Neural cell (in vitro differentiated cells): Measurements from ENCODE around the gene MED29. TPM values are rescaled to one million over a fixed set of nuclear protein-coding genes. Genes with fewer than 3 reads are reported as not detected.
"Not testable (repeated sequence)": the region's sequence is repeated elsewhere in the genome, so short reads cannot be mapped to it uniquely, and the experiment has no call there.

Experiments
- H2AFZ ChIP-seq: fragments of 200-600, 300-800 bp; sonication (generic), shearing (Covaris generic); 2 replicates; pipeline ENCODE4 v1.6.0; 2014; ENCODE audit warnings: low read depth, mild to moderate bottlenecking, antibody characterized with exemption, low read length, moderate library complexity
- H3F3A ChIP-seq: fragments of 200-600 bp; shearing (Covaris generic); 2 replicates; pipeline ENCODE4 v1.6.1; 2016; ENCODE audit warnings: mild to moderate bottlenecking, moderate library complexity, mixed read lengths, antibody characterized with exemption, low read length; ENCODE audit not compliant: insufficient read depth, poor library complexity, severe bottlenecking
- H3K27ac ChIP-seq: fragments of 200-600, 300-800 bp; sonication (generic), shearing (Covaris generic); 2 replicates; pipeline ENCODE4 v1.5.1; 2014; ENCODE audit warnings: mild to moderate bottlenecking, low read length, moderate library complexity
- H3K27me3 ChIP-seq: fragments of 300-800, 200-600 bp; sonication (generic), shearing (Covaris generic); 2 replicates; pipeline ENCODE4 v1.6.0; 2014; ENCODE audit warnings: mild to moderate bottlenecking, low read depth, low read length, moderate library complexity; ENCODE audit not compliant: insufficient read depth
- H3K36me3 ChIP-seq: fragments of 300-800, 200-600 bp; sonication (generic), shearing (Covaris generic); 2 replicates; pipeline ENCODE4 v1.5.1; 2014; ENCODE audit warnings: mild to moderate bottlenecking, antibody characterized with exemption, low read length, moderate library complexity; ENCODE audit not compliant: insufficient read depth
- H3K4me2 ChIP-seq: fragments of 300-800, 200-600 bp; sonication (generic), shearing (Covaris generic); 2 replicates; pipeline ENCODE4 v1.6.0; 2014; ENCODE audit warnings: mild to moderate bottlenecking, low read length
- H3K4me3 ChIP-seq: fragments of 300-800, 200-600 bp; sonication (generic), shearing (Covaris generic); 2 replicates; pipeline ENCODE4 v1.5.1; 2014; ENCODE audit warnings: mild to moderate bottlenecking, low read length, moderate library complexity
- H3K79me2 ChIP-seq: fragments of 200-600 bp; shearing (Covaris generic); replicated peaks from 2 replicates; pipeline ENCODE4 v1.6.0; 2014; ENCODE audit warnings: mild to moderate bottlenecking, low read length, moderate library complexity; ENCODE audit not compliant: insufficient read depth
- H3K9ac ChIP-seq: fragments of 300-800, 200-600 bp; sonication (generic), shearing (Covaris generic); 2 replicates; pipeline ENCODE4 v1.6.1; 2016; ENCODE audit warnings: mild to moderate bottlenecking, low read length, mixed read lengths
- H3K9me2 ChIP-seq: fragments of 200-600 bp; shearing (Covaris generic); 2 replicates; pipeline ENCODE4 v1.6.1; 2016; ENCODE audit warnings: mild to moderate bottlenecking, low read length, mixed read lengths; ENCODE audit not compliant: insufficient read depth
- H3K9me3 ChIP-seq: fragments of 200-600, 300-800 bp; sonication (generic), shearing (Covaris generic); 2 replicates; pipeline ENCODE4 v1.6.1; 2016; ENCODE audit warnings: mild to moderate bottlenecking, mixed run types, low read length, moderate library complexity, mixed read lengths
- H4K20me1 ChIP-seq: fragments of 200-600 bp; shearing (Covaris generic); 2 replicates; pipeline ENCODE4 v1.6.1; 2016; ENCODE audit warnings: mild to moderate bottlenecking, mixed run types; ENCODE audit not compliant: insufficient read depth
- CTCF ChIP-seq: fragments of 450-650 bp; IDR thresholded peaks from 2 replicates; pipeline ENCODE4 v1.5.1; 2014; ENCODE audit warnings: antibody characterized with exemption, mild to moderate bottlenecking, moderate library complexity; ENCODE audit not compliant: poor library complexity, severe bottlenecking
- EP300 ChIP-seq: fragments of 450-650 bp; conservative IDR thresholded peaks from 2 replicates; pipeline ENCODE4 v1.6.1; 2014; ENCODE audit warnings: antibody characterized with exemption, mild to moderate bottlenecking, moderate library complexity; ENCODE audit not compliant: poor library complexity, severe bottlenecking
- EZH2 ChIP-seq: fragments of 200-600, 300-800 bp; shearing (Covaris generic), sonication (generic); IDR thresholded peaks from 2 replicates; pipeline ENCODE4 v1.6.1; 2014; ENCODE audit warnings: antibody characterized with exemption, low read length, borderline replicate concordance, mild to moderate bottlenecking; ENCODE audit not compliant: insufficient read depth, poor library complexity, severe bottlenecking
- MXI1 ChIP-seq: fragments of 450-650 bp; conservative IDR thresholded peaks from 2 replicates; pipeline ENCODE4 v1.6.1; 2014; ENCODE audit warnings: antibody characterized with exemption, mild to moderate bottlenecking; ENCODE audit not compliant: poor library complexity, severe bottlenecking
- POLR2AphosphoS5 ChIP-seq: IDR thresholded peaks from 2 replicates; pipeline ENCODE4 v1.6.1; 2012
- REST ChIP-seq: IDR thresholded peaks from 2 replicates; pipeline ENCODE4 v1.6.1; 2012; ENCODE audit warnings: borderline replicate concordance
- SMC3 ChIP-seq: fragments of 450-650 bp; conservative IDR thresholded peaks from 2 replicates; pipeline ENCODE4 v1.6.1; 2014; ENCODE audit warnings: antibody characterized with exemption, mild to moderate bottlenecking, moderate library complexity; ENCODE audit not compliant: poor library complexity
- TAF1 ChIP-seq: IDR thresholded peaks from 2 replicates; pipeline ENCODE4 v1.6.1; 2012; ENCODE audit warnings: low read depth
- polyA plus RNA-seq: library from polyadenylated mRNA; depleted of rRNA; stranded (reverse); fragments of >200 nt; gene quantifications from 2 replicates; pipeline ENCODE4 v1.2.3, GENCODE V29; 2014

Gene MED29
- polyA plus RNA-seq, 1 donor from 2014 or later = 39.5 TPM

- Histone ChIP-seq H3K9ac (no peak overlapping the region), H3K79me2 (no peaks in the 10 kb centered on the region), H2AFZ (no peak overlapping the region), H3K27me3 (no peaks in the 10 kb centered on the region), H3K9me2 (no peaks in the 10 kb centered on the region), H3K27ac (no peak overlapping the region), H4K20me1 (no peaks in the 10 kb centered on the region), H3K9me3 (no peaks in the 10 kb centered on the region), H3F3A (no peaks in the 10 kb centered on the region), H3K4me2 (no peak overlapping the region), H3K4me3 (no peak overlapping the region), H3K36me3 (no peaks in the 10 kb centered on the region)
- TF ChIP-seq POLR2AphosphoS5 (no peak), TAF1 (no peak), REST (no peak)
Measured at GRCh38 chr19:39377373-39378362, 13.5 kb upstream of the MED29 start.

- not testable (repeated sequence) for H3K4me3 ChIP-seq, H4K20me1 ChIP-seq, H3K4me2 ChIP-seq, H2AFZ ChIP-seq, H3K36me3 ChIP-seq, H3K9me3 ChIP-seq, H3K27ac ChIP-seq, H3K79me2 ChIP-seq, H3K9me2 ChIP-seq, H3K9ac ChIP-seq, H3K27me3 ChIP-seq, H3F3A ChIP-seq
Measured at GRCh38 chr19:39379366-39379765, 11.8 kb upstream of the MED29 start.

- no peaks in the 10 kb centered on the region for H3K9me2 ChIP-seq
- no peaks in the 10 kb centered on the region for H4K20me1 ChIP-seq
- no peaks in the 10 kb centered on the region for H3K9me3 ChIP-seq
- no peak overlapping the region for H3K9ac ChIP-seq
- H3K36me3 ChIP-seq = no peaks in the 10 kb centered on the region
- H3K4me3 ChIP-seq = no peak overlapping the region
- H2AFZ ChIP-seq = no peak overlapping the region
- no peak overlapping the region for H3K27ac ChIP-seq
- no peaks in the 10 kb centered on the region for H3K27me3 ChIP-seq
- no peak for TF ChIP-seq SMC3
- no peak for TF ChIP-seq EP300
- TF ChIP-seq EZH2 = no peak
- TF ChIP-seq CTCF = no peak
- TF ChIP-seq MXI1 = no peak
- H3K79me2 ChIP-seq = no peaks in the 10 kb centered on the region
- H3K4me2 ChIP-seq = no peak overlapping the region
- no peaks in the 10 kb centered on the region for H3F3A ChIP-seq
Measured at GRCh38 chr19:39379865-39380396, 11.2 kb upstream of the MED29 start.
